NCI-H524 (cell line): ENCODE results near the gene HPS1.

Source experiments
- DNase-seq, 2 experiments: peaks; one replicate each; lab custom pipeline; 2025; lab: John Stamatoyannopoulos, UW

HPS1 gene

GRCh38 chr10:98446661-98447221 is at the start of gene HPS1:
Gene HPS1 (minus strand): TSS chr10:98446935. CDS start chr10:98443240, 3,695 bp downstream.
- DNase-seq = peak in 1 of 2 experiments; percentile 54

- no peak for DNase-seq
These were observed 46.0 kb upstream of the HPS1 start for GRCh38 chr10:98492763-98493162.

GRCh38 chr10:98489561-98490481 is 43.1 kb upstream of the HPS1 start:
- no peak for DNase-seq

GRCh38 chr10:98488669-98489430 is 42.1 kb upstream of the HPS1 start:
- peak in 1 of 2 experiments; percentile 62 for DNase-seq

- DNase-seq = no peak
These were observed 40.9 kb upstream of the HPS1 start for GRCh38 chr10:98487649-98488048.

GRCh38 chr10:98486421-98486820 is 39.7 kb upstream of the HPS1 start:
- no peak for DNase-seq

- no peak for DNase-seq
These were observed 39.2 kb upstream of the HPS1 start for GRCh38 chr10:98485959-98486358.

GRCh38 chr10:98483658-98484057 is 36.9 kb upstream of the HPS1 start:
- DNase-seq = no peak

- no peak for DNase-seq
These were observed 35.4 kb upstream of the HPS1 start for GRCh38 chr10:98482096-98482495.

GRCh38 chr10:98481404-98481945 is 34.7 kb upstream of the HPS1 start:
- no peak for DNase-seq

- no peak for DNase-seq
These were observed 31.9 kb upstream of the HPS1 start for GRCh38 chr10:98478430-98479222.

GRCh38 chr10:98477861-98478260 is 31.1 kb upstream of the HPS1 start:
- no peak for DNase-seq

- DNase-seq = no peak
These were observed 27.9 kb upstream of the HPS1 start for GRCh38 chr10:98474628-98475027.

GRCh38 chr10:98472196-98472595 is 25.5 kb upstream of the HPS1 start:
- DNase-seq = no peak

- no peak for DNase-seq
These were observed 24.1 kb upstream of the HPS1 start for GRCh38 chr10:98470850-98471249.

GRCh38 chr10:98469001-98469931 is 22.5 kb upstream of the HPS1 start:
- DNase-seq = no peak

GRCh38 chr10:98467506-98468318 is 21.0 kb upstream of the HPS1 start:
- peak; percentile 59 to 65 for DNase-seq

GRCh38 chr10:98466861-98467505 is 20.2 kb upstream of the HPS1 start:
- no peak for DNase-seq

- DNase-seq = no peak
These were observed 19.1 kb upstream of the HPS1 start for GRCh38 chr10:98465866-98466265.
